ENCODE data around the gene MXRA8.

DNA sequence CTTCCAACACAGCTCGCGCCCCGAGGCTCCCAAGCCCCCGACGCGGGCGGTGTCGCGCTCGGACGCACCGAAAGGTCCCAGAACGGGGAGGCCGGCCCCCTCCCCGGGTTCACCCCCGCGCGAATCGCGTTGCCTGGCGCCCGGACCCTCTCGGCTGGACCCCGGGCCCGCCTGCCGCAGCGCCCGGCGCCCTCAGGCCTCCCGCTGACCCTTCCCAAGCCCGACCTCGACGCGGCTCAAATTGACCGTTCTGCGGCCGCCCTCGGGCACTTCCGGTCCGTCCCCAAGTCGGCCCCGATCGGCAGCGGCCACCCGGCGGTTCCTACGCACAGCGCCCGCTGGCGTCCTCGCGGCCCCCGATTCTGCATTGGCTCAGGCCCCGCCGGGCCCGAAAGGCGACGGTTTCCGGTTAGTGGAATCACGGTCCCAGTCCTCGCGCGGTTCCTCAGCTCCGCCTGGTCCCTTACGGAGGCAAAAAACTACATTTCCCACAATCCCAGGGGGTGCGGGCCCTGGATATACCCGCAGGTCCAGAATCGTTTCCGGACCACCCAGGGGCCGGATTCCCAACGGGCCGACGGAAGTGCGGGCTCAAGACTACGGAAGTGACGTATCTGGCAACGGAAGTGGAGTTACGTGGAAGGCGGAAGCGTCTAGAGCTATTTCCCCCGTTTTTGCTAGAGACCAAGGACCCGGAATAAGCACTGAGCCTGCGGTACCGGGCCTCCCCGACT lies 16.7 kb upstream of the MXRA8 start, which contains the start of gene AURKAIP1:
- peak in 5 of 7 experiments; percentile 21 to 57 (median 53) for TF ChIP-seq CTCF (IDR thresholded peaks at IDR 0.05)
- TF ChIP-seq POLR2A (IDR thresholded peaks at IDR 0.05): peak; percentile 10 to 83 (median 73)
